Measurements from ENCODE around the gene MUC3A.
"Not testable (repeated sequence)": the region's sequence is repeated elsewhere in the genome, so short reads cannot be mapped to it uniquely, and the experiment has no call there.

MUC3A gene

DNA sequence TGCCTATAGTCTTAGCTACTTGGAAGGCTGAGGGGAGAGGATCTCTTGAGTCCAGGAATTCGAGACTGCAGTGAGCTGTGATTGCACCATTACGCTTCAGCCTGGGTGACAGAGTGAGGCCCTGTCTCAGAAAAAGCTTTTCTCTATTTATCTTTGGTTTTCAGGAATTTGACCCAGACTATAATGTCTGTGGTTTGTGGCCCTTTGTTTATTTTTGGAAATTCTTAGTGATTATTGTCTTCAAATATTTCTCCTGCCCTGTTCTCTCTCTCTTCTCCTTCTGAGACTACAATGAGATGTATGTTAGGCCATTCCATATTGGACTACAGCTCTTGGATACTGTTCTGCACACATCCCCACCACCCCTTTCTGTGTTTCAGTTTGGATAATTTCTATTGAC lies 24.7 kb downstream of the MUC3A start:
- no peak for DNase-seq (ENCODE audit: low read depth)

DNA sequence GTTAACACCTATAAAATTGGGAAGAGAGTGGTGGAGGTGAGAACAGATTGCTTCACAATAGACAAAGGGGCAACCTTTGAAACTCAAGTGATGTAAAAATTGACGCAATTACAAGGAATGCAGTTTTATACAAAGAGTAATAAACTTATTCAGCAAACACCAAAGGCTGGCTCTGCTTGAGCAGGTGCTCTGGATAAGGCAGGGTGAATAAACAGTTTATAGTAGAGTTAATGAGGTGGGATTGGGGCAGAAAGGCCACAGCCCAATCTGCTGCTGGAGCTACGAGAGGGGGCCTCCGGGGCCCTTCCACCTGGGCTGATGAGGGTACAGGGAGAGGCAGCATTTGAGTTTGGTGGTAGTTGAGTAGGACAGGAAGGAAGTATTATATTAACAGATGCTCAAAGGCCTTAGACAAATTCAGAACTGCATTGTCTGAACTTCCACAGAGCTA lies 26.1 kb downstream of the MUC3A start:
- no peak for DNase-seq (ENCODE audit: low read depth)

DNA sequence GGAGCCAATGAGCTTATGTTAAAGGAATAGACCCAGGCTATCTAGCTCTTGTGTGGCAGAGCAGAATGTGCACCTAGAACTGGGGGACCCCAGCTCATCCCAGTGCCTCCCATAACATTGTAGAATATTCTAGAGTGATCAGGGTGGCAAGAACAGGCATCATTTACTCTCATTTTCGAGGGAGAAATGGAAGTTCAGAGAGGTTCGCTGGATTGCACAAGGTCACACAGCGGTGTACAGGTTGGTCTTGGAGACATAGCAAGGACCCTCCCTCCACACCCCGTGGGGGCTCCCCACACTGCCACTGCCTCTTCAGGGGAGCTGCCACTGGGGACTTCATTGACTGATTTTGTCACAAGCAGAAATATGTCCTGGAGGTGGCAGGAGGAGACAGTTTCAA lies 29.0 kb downstream of the MUC3A start:
- DNase-seq (ENCODE audit: low read depth): no peak

DNA sequence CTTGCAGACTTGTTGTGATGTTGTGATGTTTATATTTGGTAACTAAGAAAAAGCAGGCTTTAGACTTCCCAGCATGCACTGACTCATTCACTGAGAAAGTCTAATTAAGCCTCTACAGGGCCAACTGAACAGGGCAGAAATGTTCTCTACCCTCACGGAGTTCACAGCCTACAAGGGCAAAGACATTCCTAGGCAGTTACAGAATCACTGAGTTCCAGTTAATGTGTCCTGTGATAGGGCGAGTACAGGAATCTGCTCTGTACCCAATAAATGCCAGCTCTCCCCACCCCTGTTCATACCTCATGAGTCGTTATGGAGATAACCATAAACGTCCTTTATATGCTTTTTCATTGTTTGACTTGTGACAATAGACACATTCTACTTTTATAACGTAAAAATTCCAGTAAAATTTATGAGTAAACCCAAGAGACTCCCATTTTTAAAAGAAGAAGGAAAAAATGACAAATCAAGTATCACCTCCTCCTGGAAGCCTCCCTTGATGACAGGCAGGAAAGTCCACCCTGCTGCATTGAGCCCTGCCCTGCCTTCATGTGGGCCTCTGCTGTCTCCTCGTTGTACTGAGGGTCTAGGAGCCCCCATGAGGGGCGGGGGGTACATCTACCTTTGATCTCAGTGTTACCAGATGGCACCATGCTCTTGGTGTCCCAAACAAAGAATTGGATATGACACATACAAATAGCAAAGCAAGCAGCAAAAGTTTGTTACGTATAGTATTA lies 34.3 kb downstream of the MUC3A start:
- DNase-seq (ENCODE audit: low read depth): peak; percentile 89

DNA sequence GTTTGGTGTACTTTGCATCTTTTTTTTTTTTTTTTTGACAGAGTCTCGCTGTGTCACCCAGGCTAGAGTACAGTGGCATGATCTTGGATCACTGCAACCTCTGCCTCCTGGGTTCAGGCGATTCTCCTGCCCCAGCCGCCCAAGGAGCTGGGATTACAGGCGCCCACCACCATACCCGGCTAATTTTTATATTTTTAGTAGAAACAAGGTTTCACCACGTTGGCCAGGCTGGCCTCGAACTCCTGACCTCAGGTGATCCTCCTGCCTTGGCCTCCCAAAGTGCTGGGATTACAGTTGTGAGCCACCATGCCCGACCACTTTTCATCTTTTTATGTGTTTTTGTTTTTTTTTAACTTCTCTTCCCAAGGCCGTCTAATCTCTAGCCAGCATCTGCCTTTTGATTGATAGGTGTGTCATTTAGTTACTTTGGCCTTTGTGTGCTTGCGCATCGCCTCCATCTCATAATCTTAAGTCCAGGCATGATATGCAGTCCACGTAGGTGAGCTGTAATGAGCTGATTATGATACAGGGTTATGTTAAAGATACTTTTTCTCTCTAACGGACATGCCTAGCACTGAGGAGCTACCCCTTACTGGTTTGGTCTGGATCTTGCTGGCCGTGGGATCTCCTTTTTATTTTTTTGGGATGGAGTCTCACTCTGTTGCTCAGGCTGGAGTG lies 35.0 kb downstream of the MUC3A start:
- not testable (repeated sequence) for DNase-seq (ENCODE audit: low read depth)

DNA sequence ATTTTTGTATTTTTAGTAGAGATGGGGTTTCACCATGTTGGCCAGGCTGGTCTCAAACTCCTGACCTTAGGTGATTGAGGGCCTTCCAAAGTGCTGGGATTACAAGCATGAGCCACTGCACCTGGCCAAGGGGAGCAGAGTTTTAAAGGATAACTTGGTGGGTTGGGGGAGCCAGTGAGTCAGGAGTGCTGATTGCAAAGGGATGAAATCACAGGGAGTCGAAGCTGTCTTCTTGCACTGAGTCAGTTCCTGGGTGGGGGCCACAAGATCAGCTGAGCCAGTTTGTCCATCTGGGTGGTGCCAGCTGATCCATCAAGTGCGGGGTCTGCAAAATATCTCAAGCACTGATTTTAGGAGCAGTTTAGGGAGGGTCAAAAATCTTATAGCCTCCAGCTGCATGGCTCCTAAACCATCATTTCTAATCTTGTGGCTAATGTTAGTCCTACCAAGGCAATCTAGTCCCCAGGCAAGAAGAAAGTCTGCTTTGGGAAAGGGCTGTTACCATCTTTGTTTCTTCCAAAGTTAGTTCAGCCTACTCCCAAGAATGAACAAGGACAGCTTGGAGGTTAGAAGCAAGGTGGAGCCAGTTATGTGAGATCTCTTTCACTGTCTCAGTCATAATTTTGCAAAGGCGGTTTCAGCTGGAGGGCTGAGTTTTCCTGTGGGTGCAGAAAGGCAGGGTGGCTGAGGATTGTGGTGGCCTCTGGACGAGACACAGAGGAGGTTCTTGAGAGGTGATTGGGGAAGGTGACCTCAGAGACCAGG lies 35.9 kb downstream of the MUC3A start:
- DNase-seq (ENCODE audit: low read depth): not testable (repeated sequence)

DNA sequence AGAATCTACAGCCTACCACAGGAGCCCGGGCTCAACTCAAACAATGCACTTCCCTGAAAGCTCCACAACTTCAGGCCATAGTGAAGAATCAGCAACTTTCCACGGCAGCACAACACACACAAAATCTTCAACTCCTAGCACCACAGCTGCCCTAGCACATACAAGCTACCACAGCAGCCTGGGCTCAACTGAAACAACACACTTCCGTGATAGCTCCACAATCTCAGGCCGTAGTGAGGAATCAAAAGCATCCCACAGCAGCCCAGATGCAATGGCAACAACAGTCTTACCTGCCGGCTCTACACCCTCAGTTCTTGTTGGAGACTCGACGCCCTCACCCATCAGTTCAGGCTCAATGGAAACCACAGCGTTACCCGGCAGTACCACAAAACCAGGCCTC lies 42.3 kb downstream of the MUC3A start:
- no peak for DNase-seq (ENCODE audit: low read depth)

DNA sequence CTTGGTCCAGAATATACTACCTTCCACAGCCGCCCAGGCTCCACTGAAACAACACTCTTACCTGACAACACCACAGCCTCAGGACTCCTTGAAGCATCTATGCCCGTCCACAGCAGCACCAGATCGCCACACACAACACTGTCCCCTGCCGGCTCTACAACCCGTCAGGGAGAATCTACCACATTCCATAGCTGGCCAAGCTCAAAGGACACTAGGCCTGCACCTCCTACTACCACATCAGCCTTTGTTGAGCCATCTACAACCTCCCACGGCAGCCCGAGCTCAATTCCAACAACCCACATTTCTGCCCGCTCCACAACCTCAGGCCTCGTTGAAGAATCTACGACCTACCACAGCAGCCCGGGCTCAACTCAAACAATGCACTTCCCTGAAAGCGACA lies 42.9 kb downstream of the MUC3A start:
- not testable (repeated sequence) for DNase-seq (ENCODE audit: low read depth)

DNA sequence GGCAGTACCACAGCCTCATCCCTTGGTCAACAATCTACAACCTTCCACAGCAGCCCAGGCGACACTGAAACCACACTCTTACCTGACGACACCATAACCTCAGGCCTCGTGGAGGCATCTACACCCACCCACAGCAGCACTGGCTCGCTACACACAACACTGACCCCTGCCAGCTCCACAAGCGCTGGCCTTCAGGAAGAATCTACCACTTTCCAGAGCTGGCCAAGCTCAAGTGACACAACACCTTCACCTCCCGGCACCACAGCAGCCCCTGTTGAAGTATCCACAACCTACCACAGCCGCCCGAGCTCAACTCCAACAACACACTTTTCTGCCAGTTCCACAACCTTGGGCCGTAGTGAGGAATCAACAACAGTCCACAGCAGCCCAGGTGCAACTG lies 45.3 kb downstream of the MUC3A start:
- not testable (repeated sequence) for DNase-seq (ENCODE audit: low read depth)

DNA sequence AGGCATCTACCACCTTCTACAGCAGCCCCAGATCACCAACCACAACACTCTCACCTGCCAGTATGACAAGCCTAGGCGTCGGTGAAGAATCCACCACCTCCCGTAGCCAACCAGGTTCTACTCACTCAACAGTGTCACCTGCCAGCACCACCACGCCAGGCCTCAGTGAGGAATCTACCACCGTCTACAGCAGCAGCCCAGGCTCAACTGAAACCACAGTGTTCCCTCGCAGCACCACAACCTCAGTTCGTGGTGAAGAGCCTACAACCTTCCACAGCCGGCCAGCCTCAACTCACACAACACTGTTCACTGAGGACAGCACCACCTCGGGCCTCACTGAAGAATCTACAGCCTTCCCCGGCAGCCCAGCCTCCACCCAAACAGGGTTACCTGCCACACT lies 49.2 kb downstream of the MUC3A start:
- not testable (repeated sequence) for DNase-seq (ENCODE audit: low read depth)

DNA sequence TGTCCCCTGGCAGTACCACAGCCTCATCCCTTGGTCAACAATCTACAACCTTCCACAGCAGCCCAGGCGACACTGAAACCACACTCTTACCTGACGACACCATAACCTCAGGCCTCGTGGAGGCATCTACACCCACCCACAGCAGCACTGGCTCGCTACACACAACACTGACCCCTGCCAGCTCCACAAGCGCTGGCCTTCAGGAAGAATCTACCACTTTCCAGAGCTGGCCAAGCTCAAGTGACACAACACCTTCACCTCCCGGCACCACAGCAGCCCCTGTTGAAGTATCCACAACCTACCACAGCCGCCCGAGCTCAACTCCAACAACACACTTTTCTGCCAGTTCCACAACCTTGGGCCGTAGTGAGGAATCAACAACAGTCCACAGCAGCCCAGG lies 50.0 kb downstream of the MUC3A start:
- DNase-seq (ENCODE audit: low read depth): not testable (repeated sequence)

DNA sequence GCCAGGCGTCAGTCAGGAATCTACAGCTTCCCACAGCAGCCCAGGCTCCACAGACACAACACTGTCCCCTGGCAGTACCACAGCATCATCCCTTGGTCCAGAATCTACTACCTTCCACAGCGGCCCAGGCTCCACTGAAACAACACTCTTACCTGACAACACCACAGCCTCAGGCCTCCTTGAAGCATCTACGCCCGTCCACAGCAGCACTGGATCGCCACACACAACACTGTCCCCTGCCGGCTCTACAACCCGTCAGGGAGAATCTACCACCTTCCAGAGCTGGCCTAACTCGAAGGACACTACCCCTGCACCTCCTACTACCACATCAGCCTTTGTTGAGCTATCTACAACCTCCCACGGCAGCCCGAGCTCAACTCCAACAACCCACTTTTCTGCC lies 50.7 kb downstream of the MUC3A start:
- DNase-seq (ENCODE audit: low read depth): not testable (repeated sequence)

DNA sequence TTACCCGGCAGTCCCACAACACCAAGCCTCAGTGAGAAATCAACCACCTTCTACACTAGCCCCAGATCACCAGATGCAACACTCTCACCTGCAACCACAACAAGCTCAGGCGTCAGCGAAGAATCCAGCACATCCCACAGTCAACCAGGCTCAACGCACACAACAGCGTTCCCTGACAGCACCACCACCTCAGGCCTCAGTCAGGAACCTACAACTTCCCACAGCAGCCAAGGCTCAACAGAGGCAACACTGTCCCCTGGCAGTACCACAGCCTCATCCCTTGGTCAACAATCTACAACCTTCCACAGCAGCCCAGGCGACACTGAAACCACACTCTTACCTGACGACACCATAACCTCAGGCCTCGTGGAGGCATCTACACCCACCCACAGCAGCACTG lies 53.0 kb downstream of the MUC3A start:
- not testable (repeated sequence) for DNase-seq (ENCODE audit: low read depth)

DNA sequence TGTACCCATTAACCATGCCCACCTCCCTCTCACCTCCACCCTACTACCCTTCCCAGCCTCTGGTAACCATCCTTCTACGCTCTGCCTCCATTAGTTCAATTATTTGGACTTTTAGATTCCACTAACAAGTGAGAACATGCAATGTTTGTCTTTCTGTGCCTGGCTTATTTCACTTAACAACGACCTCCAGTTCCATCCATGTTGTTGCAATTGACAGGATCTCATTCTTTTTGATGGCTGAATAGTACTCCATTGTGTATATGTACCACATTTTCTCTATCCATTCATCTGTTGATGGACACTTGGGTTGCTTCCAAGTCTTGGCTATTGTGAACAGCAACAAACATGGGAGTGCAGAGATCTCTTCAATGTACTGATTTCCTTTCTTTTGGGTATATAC lies 58.0 kb downstream of the MUC3A start:
- not testable (repeated sequence) for DNase-seq (ENCODE audit: low read depth)

DNA sequence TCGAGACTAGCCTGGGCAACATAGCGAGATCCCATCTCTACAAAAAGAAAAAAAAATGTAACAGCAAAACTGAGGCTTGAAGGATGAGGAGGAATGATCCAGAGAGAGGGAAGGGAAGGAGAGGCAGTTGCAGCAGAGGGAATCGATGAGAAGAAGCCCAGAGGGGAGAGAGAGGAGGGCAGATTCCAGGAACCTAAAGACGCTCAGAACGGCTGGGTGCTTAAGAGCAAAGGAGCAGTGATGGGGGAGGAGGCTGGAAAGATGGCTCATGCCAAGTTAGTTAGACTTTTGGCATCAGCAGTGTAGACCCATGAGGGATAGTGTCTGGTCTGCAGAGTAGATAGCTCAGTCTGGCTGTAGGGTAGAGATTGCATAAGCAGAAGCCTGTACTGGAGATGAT lies 60.3 kb downstream of the MUC3A start:
- DNase-seq (ENCODE audit: low read depth): no peak

DNA sequence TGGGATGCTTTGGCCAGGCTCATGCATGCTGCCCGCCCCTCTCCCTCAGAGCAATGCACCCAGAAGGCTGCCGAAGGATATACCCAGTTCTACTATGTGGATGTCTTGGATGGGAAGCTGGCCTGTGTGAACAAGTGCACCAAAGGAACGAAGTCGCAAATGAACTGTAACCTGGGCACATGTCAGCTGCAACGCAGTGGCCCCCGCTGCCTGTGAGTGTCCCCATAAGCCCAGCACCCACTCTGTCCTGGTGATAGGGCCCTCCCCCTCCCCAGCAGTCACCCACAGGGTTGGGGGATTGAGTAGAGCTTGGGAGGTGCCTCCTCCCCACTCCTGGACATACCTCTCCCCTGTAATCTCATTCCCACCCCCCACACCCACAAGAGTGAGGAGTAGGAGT lies 63.6 kb downstream of the MUC3A start:
- DNase-seq (ENCODE audit: low read depth): no peak

DNA sequence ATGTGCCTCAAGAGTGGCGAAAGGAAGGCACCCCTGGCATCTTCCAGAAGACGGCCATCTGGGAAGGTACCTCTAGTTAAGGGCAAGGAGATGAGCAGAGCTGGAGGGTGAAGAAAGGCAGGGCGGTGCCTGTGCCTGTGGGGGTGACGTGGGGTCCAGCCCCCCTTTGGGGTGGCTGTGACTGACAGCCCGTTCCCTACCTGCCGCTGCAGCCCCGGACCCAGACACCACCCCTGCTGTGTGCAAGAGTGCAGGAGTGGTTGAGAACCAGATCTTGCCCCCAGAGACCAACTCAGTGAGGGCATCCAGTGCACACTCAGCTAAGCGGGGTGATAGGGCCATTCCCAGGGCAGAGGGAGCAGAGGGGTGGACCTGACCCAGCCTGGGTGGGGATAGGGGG lies 66.3 kb downstream of the MUC3A start:
- DNase-seq (ENCODE audit: low read depth): no peak

DNA sequence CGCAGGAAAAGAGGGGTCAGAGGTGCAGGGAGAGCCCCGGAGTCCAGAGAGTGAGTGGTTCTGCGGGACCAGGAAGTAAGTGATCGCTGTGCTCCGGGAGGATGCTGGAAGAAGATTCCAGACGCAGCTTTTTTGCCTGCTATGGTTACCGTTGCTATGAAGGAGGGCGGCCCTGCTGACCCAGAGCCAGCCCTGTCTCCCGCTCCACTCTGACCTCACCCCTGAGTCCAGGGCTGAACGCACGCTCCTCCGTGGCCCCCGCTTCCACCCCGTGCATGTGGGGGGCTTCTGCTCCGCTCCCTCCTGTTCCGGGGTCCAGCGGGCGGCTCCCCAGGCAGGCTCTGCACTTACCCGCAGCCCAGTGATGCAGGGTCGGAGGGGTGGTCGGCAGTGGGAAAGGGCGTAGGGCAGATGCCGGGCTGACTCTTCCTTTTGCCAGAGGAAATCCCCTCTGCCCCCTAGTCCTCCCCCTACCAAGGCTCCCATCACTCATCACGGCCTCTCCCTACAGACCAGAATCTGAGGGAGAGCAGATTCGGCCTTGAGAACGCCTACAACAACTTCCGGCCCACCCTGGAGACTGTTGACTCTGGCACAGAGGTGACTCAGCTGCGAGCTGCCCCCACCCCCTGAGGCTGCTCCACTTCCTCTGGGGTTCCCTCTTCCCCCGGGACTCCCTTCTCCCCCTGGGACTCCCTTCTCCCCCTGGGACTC lies 67.9 kb downstream of the MUC3A start:
- DNase-seq (ENCODE audit: low read depth): peak; percentile 84

All from GM04504 (cell line).